Gastroesophageal sphincter (tissue), 4 donors: Measurements from ENCODE around the gene SCAPER. TPM values are rescaled to one million over a fixed set of nuclear protein-coding genes. Genes with fewer than 3 reads are reported as not detected.

ENCODE experiments used
- ATAC-seq: fragments of 150-250 bp; one replicate; pipeline ENCODE4 v1.9.1; 2016; ENCODE audit warnings: mild to moderate bottlenecking, moderate library complexity
- H3K27ac ChIP-seq, 4 donors: fragments of 200-600 bp; sonication (generic) in 3 of 4; 1 replicate in 3 of 4; 2 replicates in 1 of 4; pipeline ENCODE4 v1.5.1; 2016 to 2019
- H3K27me3 ChIP-seq: fragments of 200-600 bp; sonication (generic); one replicate; pipeline ENCODE4 v1.5.1; 2019
- H3K36me3 ChIP-seq, 2 donors: fragments of 200-600 bp; sonication (generic); one replicate each; pipeline ENCODE4 v1.5.1; 2019; ENCODE audit warnings: control low read depth in 1 of 2
- H3K4me1 ChIP-seq, 3 donors: fragments of 200-600 bp; sonication (generic); 1 replicate in 2 of 3; 2 replicates in 1 of 3; pipeline ENCODE4 v1.5.1; 2016 to 2019; ENCODE audit warnings: control low read depth in 2 of 3
- H3K4me3 ChIP-seq, 2 donors: fragments of 200-600 bp; sonication (generic); one replicate each; pipeline ENCODE4 v1.5.1; 2019; ENCODE audit warnings: mild to moderate bottlenecking in 1 of 2, moderate library complexity in 1 of 2
- H3K9me3 ChIP-seq, 3 donors: fragments of 200-600 bp; sonication (generic); one replicate each; pipeline ENCODE4 v1.5.1; 2017 to 2019; ENCODE audit warnings: control low read depth in 2 of 3
- CTCF ChIP-seq, 4 experiments: fragments of 200-600 bp in 2 of 4; fragments of 450-650 bp in 2 of 4; sonication (generic) in 1 of 4; IDR thresholded peaks; one replicate each; pipeline ENCODE4 v1.5.1; 2017 to 2019; ENCODE audit warnings: antibody characterized with exemption in 4 of 4, mild to moderate bottlenecking in 2 of 4, moderate library complexity in 2 of 4
- EP300 ChIP-seq: sonication (generic); formaldehyde crosslinking; IDR thresholded peaks from one replicate; pipeline ENCODE4 v1.6.1; 2017; ENCODE audit warnings: antibody characterized with exemption, mild to moderate bottlenecking
- POLR2A ChIP-seq, 2 donors: fragments of 450-650 bp; IDR thresholded peaks; one replicate each; pipeline ENCODE4 v1.6.1; 2017; ENCODE audit warnings: antibody characterized with exemption in 2 of 2, mild to moderate bottlenecking in 2 of 2, moderate library complexity in 1 of 2
- POLR2AphosphoS5 ChIP-seq: sonication (generic); formaldehyde crosslinking; IDR thresholded peaks from one replicate; pipeline ENCODE4 v1.6.1; 2017; ENCODE audit warnings: antibody characterized with exemption
- WGBS, 2 donors: methylation state at CpG; one replicate each; pipeline ENCODE4 v1.1.5; 2018; ENCODE audit warnings: low coverage in 1 of 2; 5-methylcytosine and 5-hydroxymethylcytosine counted together
- total RNA-seq, 4 donors: library from RNA; depleted of rRNA; stranded (reverse); fragments of >200 nt; gene quantifications; one replicate each; pipeline ENCODE4 v1.1.0, GENCODE V29; 2016

SCAPER gene
- total RNA-seq, 4 donors from 2014 or later: 21.5 to 34.3 (median 28.7) TPM

- WGBS, 2 donors: 100% methylated on average over 2 of the region's 2 CpGs; no CpG with 5 or more reads in 1 of the 2 donors
- Histone ChIP-seq H3K4me3 (no peak overlapping the region), H3K27ac (no peak overlapping the region), H3K9me3 (no peaks in the 10 kb centered on the region), H3K36me3 (peaks cover 0 to 48% of the 10 kb centered on the region in 2 donors), H3K4me1 (no peaks in the 10 kb centered on the region), H3K27me3 (no peaks in the 10 kb centered on the region)
- TF ChIP-seq CTCF (IDR thresholded peaks at IDR 0.05): no peak
- TF ChIP-seq EP300: no peak
- no peak for TF ChIP-seq POLR2AphosphoS5
- TF ChIP-seq POLR2A (IDR thresholded peaks at IDR 0.05): no peak
- ATAC-seq: no peak
Measured at GRCh38 chr15:76763554-76763953, 141.6 kb downstream of the SCAPER start.

- no peak overlapping the region for H3K27ac ChIP-seq
- no peaks in the 10 kb centered on the region for H3K4me1 ChIP-seq
- ATAC-seq: no peak
- no peak overlapping the region for H3K4me3 ChIP-seq
- no peaks in the 10 kb centered on the region for H3K9me3 ChIP-seq
- H3K27me3 ChIP-seq: no peaks in the 10 kb centered on the region
- TF ChIP-seq EP300: no peak
- no peak for TF ChIP-seq CTCF (IDR thresholded peaks at IDR 0.05)
- TF ChIP-seq POLR2AphosphoS5: no peak
- TF ChIP-seq POLR2A (IDR thresholded peaks at IDR 0.05): no peak
- H3K36me3 ChIP-seq: peaks cover 0 to 38% of the 10 kb centered on the region in 2 donors
Measured at GRCh38 chr15:76756381-76756780, 148.8 kb downstream of the SCAPER start.

- no peaks in the 10 kb centered on the region for H3K4me1 ChIP-seq
- H3K36me3 ChIP-seq: peaks cover 0 to 26% of the 10 kb centered on the region in 2 donors
- peaks cover 0 to 9% (median 0%) of the 10 kb centered on the region in 3 donors for H3K9me3 ChIP-seq
- no peak overlapping the region for H3K27ac ChIP-seq
- no peaks in the 10 kb centered on the region for H3K27me3 ChIP-seq
- TF ChIP-seq POLR2AphosphoS5 (no peak), POLR2A (IDR thresholded peaks at IDR 0.05) (no peak), EP300 (no peak), CTCF (IDR thresholded peaks at IDR 0.05) (no peak)
- H3K4me3 ChIP-seq: no peak overlapping the region
- ATAC-seq: no peak
- 95 to 98% methylated on average over 6 of the region's 6 CpGs for WGBS, 2 donors
Measured at GRCh38 chr15:76753771-76754170, 151.4 kb downstream of the SCAPER start.

GRCh38 chr15:76753131-76753530, 152.0 kb downstream of the SCAPER start:
- 87 to 90% methylated on average over 1 of the region's 1 CpG for WGBS, 2 donors

More at GRCh38 chr15:76753131-76753530, 152.0 kb downstream of the SCAPER start:
- Histone ChIP-seq H3K36me3 (peaks cover 0 to 29% of the 10 kb centered on the region in 2 donors), H3K4me1 (no peaks in the 10 kb centered on the region), H3K4me3 (no peak overlapping the region), H3K27me3 (no peaks in the 10 kb centered on the region), H3K27ac (no peak overlapping the region), H3K9me3 (peaks cover 0 to 9% (median 0%) of the 10 kb centered on the region in 3 donors)
- no peak for ATAC-seq
- no peak for TF ChIP-seq CTCF (IDR thresholded peaks at IDR 0.05)
- no peak for TF ChIP-seq EP300
- no peak for TF ChIP-seq POLR2A (IDR thresholded peaks at IDR 0.05)
